Left renal pelvis (tissue), 4 donors: ENCODE data around the gene YIPF4. TPM values are rescaled to one million over a fixed set of nuclear protein-coding genes. Genes with fewer than 3 reads are reported as not detected.
"Not testable (repeated sequence)": the region's sequence is repeated elsewhere in the genome, so short reads cannot be mapped to it uniquely, and the experiment has no call there.

Source experiments
- DNase-seq, 4 donors: peaks; one replicate each; pipeline ENCODE4 v3.0.0-alpha.2; 2013; ENCODE audit warnings: low read depth in 4 of 4, low spot score in 3 of 4
- polyA plus RNA-seq, 4 donors: library from polyadenylated mRNA; unstranded; fragments of 120-200 nt; gene quantifications; one replicate each; pipeline ENCODE4 v1.2.1, GENCODE V29; 2013; ENCODE audit not compliant: insufficient read length in 4 of 4

The YIPF4 gene
- 10 to 100 TPM; 58.9 to 84.4 (median 74.8) TPM for polyA plus RNA-seq

- DNase-seq, result peak; percentile 89 to 93 (median 90)
These were observed at the start of gene YIPF4 for GRCh38 chr2:32277674-32278477. YIPF4 (plus strand) TSS chr2:32277904; CDS start chr2:32278156, 252 bp downstream.

- no peak for DNase-seq
These were observed 49.5 kb upstream of the YIPF4 start for GRCh38 chr2:32228181-32228580.

GRCh38 chr2:32229635-32230034 lies 48.1 kb upstream of the YIPF4 start:
- DNase-seq, result no peak

- DNase-seq, result no peak
These were observed 45.7 kb upstream of the YIPF4 start for GRCh38 chr2:32231959-32232358.

- DNase-seq, result peak in 1 of 4 donors; percentile 5
These were observed 42.4 kb upstream of the YIPF4 start for GRCh38 chr2:32235315-32235714.

GRCh38 chr2:32237488-32237887 lies 40.2 kb upstream of the YIPF4 start:
- no peak for DNase-seq

- no peak for DNase-seq
These were observed 39.7 kb upstream of the YIPF4 start for GRCh38 chr2:32237996-32238395.

- DNase-seq, result no peak
These were observed 35.4 kb upstream of the YIPF4 start for GRCh38 chr2:32242331-32242730.

GRCh38 chr2:32246911-32247310 lies 30.8 kb upstream of the YIPF4 start:
- DNase-seq, result no peak

GRCh38 chr2:32248299-32248698 lies 29.4 kb upstream of the YIPF4 start:
- no peak for DNase-seq

GRCh38 chr2:32249731-32250236 lies 27.9 kb upstream of the YIPF4 start:
- no peak for DNase-seq

GRCh38 chr2:32250290-32250689 lies 27.4 kb upstream of the YIPF4 start:
- DNase-seq, result no peak

- no peak for DNase-seq
These were observed 19.5 kb upstream of the YIPF4 start for GRCh38 chr2:32258242-32258641.

- DNase-seq, result no peak
These were observed 17.3 kb upstream of the YIPF4 start for GRCh38 chr2:32260376-32260775.

GRCh38 chr2:32262105-32262504 lies 15.6 kb upstream of the YIPF4 start:
- no peak for DNase-seq

- no peak for DNase-seq
These were observed 13.1 kb upstream of the YIPF4 start, which contains the start of gene NLRC4 for GRCh38 chr2:32264422-32265105. NLRC4 (minus strand) TSS chr2:32264886; CDS start chr2:32256775, 8,111 bp downstream.

GRCh38 chr2:32271063-32271462 lies 6.6 kb upstream of the YIPF4 start:
- no peak for DNase-seq

GRCh38 chr2:32272279-32272678 lies 5.4 kb upstream of the YIPF4 start:
- no peak for DNase-seq

GRCh38 chr2:32274289-32274688 lies 3.4 kb upstream of the YIPF4 start:
- DNase-seq, result no peak

- DNase-seq, result not testable (repeated sequence)
These were observed 1.9 kb upstream of the YIPF4 start for GRCh38 chr2:32275790-32276189.

GRCh38 chr2:32277363-32277673 lies 386 bp upstream of the YIPF4 start:
- DNase-seq, result no peak

- DNase-seq, result peak in 1 of 4 donors; percentile 3
These were observed 762 bp downstream of the YIPF4 start for GRCh38 chr2:32278478-32278853.
